Activated effector memory CD4-positive, alpha-beta T cell treated with anti-CD3 and anti-CD28 coated beads, Interleukin-2, amount 50 U/mL, for 16 hours (primary cell): ENCODE measurements around the gene RWDD3.

Experiments used
- DNase-seq: peaks from one replicate; pipeline ENCODE4 v3.0.0-alpha.2; 2020

Gene RWDD3

GRCh38 chr1:95233737-95234500, at the start of gene RWDD3:
RWDD3 (plus strand) TSS chr1:95234210; CDS start chr1:95234231, 21 bp downstream.
- DNase-seq, result peak; percentile 97

DNA sequence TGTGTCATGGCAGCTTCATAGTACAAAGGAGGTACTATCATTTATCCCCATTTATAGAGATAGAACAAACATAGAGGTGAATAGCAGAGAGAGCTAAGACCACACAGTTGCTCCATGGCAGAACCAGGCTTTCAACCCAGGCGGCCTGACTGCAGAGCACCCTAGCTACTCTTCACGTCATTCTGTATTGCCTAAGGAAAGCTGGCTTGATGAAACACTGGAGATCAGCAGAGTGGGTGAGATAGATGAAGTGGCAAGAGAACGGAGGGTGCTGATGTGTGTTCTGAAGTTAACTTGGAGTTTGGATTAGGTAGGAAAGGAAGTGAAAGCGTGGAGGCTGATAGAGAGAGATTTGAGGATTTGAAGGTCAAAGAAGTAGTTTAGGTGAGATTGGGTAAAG, 47.9 kb upstream of the RWDD3 start:
- DNase-seq, result no peak

GRCh38 chr1:95193591-95193990, 40.4 kb upstream of the RWDD3 start:
- DNase-seq, result no peak

GRCh38 chr1:95195046-95195445, 39.0 kb upstream of the RWDD3 start:
- no peak for DNase-seq

- DNase-seq, result no peak
These were observed 38.0 kb upstream of the RWDD3 start for GRCh38 chr1:95196017-95196416.

DNA sequence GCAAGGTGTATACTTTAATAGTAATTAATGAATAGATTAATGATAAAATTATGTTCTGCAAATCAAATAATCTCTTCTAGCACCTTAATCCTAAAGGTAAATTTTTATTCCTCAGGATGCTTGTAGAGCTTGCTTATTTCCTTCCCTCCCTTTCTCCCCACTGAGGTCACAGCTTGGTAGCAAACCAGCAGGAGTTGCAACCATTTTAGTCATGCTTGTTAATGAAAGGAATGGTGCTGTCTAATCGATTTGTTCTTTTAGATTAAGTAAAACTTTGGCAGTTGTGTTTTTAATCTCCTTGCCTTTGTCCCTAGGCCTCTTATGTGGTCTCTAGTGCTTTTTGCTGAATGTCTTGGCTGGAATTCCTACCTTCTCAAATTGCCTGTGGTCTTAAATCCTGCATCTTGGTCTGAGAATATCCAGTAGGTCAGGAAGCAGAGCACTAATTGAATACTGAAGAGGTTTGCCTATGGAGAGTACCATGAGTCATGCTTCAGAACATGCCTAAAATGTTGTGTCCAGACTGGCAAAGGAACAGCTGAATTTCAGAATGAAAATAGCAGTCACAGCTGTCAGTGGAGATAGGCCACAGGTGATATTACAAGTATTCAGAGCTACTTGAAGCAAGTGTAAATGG, 36.3 kb upstream of the RWDD3 start:
- DNase-seq, result no peak

- no peak for DNase-seq
These were observed 32.1 kb upstream of the RWDD3 start for GRCh38 chr1:95201905-95202304.

DNA sequence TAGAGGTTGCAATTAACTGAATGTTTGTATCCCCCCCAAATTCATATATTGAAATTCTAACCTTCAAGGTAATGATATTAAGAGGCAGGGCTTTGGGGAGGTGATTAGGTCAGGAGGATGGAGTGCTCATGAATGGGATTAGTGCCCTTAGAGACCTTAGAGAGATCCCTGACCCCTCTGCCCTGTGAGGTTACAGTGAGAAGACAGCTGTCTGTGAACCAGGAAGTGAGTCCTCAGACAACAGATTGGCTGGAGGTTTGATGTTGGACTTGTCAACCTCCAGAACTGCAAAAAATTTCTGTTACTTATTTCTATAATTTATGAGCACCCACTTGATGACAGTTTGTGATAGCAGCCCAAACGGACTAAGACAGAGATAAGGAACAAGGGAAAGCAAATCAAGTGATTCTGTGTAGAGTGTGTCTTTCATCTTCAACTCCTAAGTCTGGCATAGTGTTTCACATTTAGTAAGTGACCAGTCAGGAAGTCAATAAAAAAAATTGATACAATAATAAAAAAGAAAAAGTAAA, 30.0 kb upstream of the RWDD3 start:
- DNase-seq, result no peak

DNA sequence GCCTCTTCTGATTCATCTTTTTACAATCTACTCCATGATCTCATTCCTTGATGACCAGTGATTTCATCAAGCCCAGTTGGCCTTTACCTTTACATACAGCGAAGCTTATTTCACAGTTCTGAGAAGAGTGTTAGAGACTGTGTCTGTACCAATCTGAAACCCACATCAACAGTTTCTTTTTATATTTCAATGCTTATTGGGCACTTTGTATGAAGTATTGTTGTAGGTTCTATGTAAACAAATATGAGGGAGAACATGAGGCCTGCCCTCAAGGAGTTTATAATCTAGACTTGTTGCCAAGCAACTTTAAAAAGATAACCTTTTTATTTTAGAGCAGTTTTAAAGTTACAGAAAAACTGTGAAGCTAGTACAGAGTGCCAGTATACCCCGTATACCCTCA, 27.5 kb upstream of the RWDD3 start:
- no peak for DNase-seq

DNA sequence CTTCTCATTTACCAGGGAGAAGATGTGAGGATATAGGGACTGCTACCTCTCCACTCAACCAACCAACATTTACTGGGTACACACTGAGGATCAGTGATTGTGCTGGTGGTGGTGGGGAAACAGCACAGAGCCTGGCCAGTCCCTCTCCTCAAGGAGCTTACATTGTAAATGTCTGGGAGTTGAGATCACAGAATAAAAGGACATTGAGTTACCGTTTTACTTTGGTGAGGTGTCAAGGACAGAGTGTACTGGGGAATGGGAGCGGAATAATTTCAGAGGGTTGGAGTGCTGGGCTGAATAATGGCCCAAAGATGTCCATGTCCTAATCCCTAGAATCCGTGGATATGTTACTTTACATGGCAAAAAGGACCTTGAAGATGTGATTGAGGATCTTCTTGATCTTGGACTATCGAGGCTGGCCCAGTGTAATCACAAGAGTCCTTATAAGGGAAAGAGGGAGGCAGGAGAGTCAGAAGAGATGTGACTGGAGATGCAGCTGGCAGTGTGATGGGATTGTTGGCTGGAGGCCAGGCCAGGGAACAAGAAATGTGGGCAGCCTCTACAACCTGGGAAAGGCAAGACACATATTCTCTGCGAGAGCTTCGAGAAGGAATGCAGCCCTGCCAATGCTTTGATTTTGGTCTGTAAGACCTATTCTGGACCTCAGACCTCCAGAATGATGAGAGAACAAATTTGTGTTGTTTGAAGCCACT, 26.6 kb upstream of the RWDD3 start:
- DNase-seq, result no peak

GRCh38 chr1:95208876-95209275, 25.1 kb upstream of the RWDD3 start:
- no peak for DNase-seq

DNA sequence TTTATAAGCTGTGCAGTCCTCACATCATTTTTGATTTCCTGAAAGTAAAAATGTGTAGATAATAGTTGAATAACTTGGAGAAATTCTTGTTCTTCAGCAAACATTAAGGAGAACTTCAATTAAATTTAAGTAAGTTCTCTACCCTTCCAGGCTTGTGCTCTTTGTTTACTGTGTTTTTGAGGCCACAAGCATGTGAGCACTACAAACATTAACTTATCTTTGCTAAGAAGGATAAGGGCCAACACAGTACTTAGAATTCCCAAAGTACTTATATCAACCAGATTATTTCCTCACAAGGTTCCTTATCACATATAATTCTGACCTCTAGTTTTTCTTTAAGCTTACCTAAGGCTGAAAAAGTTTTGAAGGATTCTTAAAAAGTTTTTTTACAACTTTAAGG, 24.7 kb upstream of the RWDD3 start:
- no peak for DNase-seq

GRCh38 chr1:95216292-95216990, 17.6 kb upstream of the RWDD3 start:
- peak; percentile 68 for DNase-seq

- DNase-seq, result no peak
These were observed 16.6 kb upstream of the RWDD3 start for GRCh38 chr1:95217371-95217770.

- DNase-seq, result no peak
These were observed 14.6 kb upstream of the RWDD3 start for GRCh38 chr1:95219407-95219806.

- no peak for DNase-seq
These were observed 12.7 kb upstream of the RWDD3 start for GRCh38 chr1:95221306-95221705.

DNA sequence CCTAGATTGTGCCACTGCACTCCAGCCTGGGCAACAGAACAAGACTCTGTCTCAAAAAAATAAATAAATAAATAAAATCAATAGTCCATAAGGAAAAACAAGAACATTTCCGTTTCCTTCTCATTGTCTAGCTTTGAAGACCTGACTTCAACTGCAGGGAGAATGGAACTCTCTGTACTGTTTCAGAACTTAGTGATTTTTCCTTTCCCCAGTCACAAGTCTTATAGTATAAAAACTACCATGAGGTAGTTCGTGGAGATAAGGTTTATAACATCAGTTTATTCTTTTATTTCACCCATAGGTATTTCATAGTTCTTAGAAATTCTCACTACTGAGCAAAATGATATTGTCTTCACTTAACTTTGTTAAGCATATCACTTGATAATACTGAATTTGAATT, 11.4 kb upstream of the RWDD3 start:
- DNase-seq, result no peak

- no peak for DNase-seq
These were observed 10.9 kb upstream of the RWDD3 start for GRCh38 chr1:95223110-95223509.

GRCh38 chr1:95226781-95227660, 7.0 kb upstream of the RWDD3 start:
- DNase-seq, result no peak

GRCh38 chr1:95229037-95229436, 5.0 kb upstream of the RWDD3 start:
- no peak for DNase-seq

DNA sequence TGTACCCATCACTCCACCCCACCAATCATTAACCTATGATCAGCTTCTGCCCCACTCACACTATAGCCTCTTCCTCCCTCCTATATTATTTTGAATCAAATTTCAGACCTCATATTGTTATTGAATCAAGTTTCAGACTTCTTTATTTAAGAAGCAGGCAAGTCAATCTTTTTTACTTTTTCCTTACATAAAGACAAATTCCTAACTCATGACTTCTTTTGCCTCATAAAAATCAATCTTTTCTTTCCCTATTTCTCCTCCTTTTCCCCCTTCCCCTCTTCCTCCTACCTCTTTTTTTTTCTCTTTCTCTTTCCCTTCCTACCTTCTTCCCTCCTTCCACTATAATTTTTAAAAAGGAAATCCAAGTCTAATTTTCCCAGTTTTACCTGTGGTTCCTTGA, 4.3 kb upstream of the RWDD3 start:
- DNase-seq, result no peak

DNA sequence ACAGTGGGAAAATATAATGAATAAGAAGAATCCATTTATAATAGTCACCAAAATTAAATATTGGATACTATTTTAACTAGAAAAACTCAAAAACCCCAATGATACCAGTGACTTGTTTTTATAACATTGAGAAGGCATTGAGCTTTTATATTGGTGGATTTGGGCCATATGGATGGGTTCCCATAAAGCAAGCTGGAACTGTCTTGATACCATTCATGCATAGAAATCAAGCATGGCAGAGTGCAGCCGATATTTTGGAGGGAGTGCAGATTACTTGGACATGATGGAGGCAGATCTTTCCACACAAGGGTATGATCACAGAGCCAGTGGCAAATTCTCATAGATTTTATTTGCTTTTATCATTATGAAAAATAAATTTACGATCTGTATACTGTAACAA, 3.8 kb upstream of the RWDD3 start:
- no peak for DNase-seq
